Liver (tissue), 3 donors: ENCODE results near the gene CTDSPL2.

Source experiments
- ATF3 ChIP-seq: IDR thresholded peaks from 2 replicates; pipeline ENCODE4 v1.6.1; 2016; ENCODE audit warnings: antibody characterized with exemption
- CTCF ChIP-seq: fragments of 150-350 bp; IDR thresholded peaks from 2 replicates; pipeline ENCODE4 v1.5.1; 2017; ENCODE audit warnings: improper control_type of control experiment, low read depth, low read length; ENCODE audit not compliant: missing input control
- EGR1 ChIP-seq, 2 donors: IDR thresholded peaks; 2 replicates each; pipeline ENCODE4 v1.6.1; 2016 to 2018; ENCODE audit warnings: antibody characterized with exemption in 2 of 2, low read depth in 2 of 2
- GABPA ChIP-seq, 2 donors: IDR thresholded peaks in 1 of 2; conservative IDR thresholded peaks in 1 of 2; 2 replicates each; pipeline ENCODE4 v1.6.1; 2016; ENCODE audit warnings: antibody characterized with exemption in 2 of 2, mild to moderate bottlenecking in 1 of 2, moderate library complexity in 1 of 2
- MAX ChIP-seq: IDR thresholded peaks from 2 replicates; pipeline ENCODE4 v1.6.1; 2016; ENCODE audit warnings: antibody characterized with exemption
- RXRA ChIP-seq, 2 donors: IDR thresholded peaks; 2 replicates each; pipeline ENCODE4 v1.6.1; 2017 to 2018; ENCODE audit warnings: antibody characterized with exemption in 2 of 2, mild to moderate bottlenecking in 1 of 2
- YY1 ChIP-seq: IDR thresholded peaks from 2 replicates; pipeline ENCODE4 v1.6.1; 2016; ENCODE audit warnings: antibody characterized with exemption, mild to moderate bottlenecking
- ZBTB33 ChIP-seq: IDR thresholded peaks from 2 replicates; pipeline ENCODE4 v1.6.1; 2016; ENCODE audit warnings: antibody characterized with exemption
- donor health status: healthy.
- donor health status: healthy.

DNA sequence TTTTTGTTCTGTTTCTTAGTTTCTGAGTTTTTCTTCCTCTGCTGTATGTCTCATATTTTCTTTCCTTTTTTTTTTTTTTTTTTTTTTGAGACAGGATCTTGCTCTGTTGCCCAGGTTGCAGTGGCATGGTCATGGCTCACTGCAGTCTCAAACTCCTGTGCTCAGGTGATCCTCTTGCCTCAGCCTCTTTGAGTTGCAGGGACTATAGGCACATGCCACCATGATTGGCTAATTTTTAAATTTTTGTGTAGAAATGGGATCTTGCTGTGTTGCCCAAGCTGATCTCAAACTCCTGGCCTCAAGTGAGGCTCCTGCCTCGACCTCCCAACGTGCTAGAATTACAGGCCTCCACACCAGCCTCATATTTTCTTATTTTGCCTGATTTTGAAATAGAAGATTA, 51.9 kb downstream of the CTDSPL2 start:
- TF ChIP-seq CTCF (no peak), RXRA (IDR thresholded peaks at IDR 0.05) (no peak), ATF3 (no peak), GABPA (IDR thresholded peaks at IDR 0.05 in 1 of 2, conservative IDR thresholded peaks at IDR 0.05 in 1 of 2) (no peak), MAX (no peak), EGR1 (IDR thresholded peaks at IDR 0.05; ENCODE audit: low read depth in 2 of 2) (no peak), ZBTB33 (no peak), YY1 (no peak)
